Right lobe of liver (tissue), 4 donors: ENCODE results near the gene CARNS1.

Experiments
- CTCF ChIP-seq, 4 donors: fragments of 200-600 bp in 3 of 4; fragments of 450-650 bp in 1 of 4; IDR thresholded peaks; one replicate each; pipeline versions ENCODE4 v1.5.1 to v1.8.0; 2016 to 2022; ENCODE audit warnings: antibody characterized with exemption in 4 of 4, mild to moderate bottlenecking in 2 of 4
- POLR2A ChIP-seq: fragments of 450-650 bp; IDR thresholded peaks from one replicate; pipeline ENCODE4 v1.6.1; 2017; ENCODE audit warnings: antibody characterized with exemption, mild to moderate bottlenecking
- donor health status: DM: no; HTN: no; CAD: no.
- donor health status: DM: no; HTN: no; CAD: no.
- donor health status: DM: no; HTN: yes; CAD: no.

- TF ChIP-seq CTCF (IDR thresholded peaks at IDR 0.05) (no peak), POLR2A (no peak)
These were observed 54.0 kb downstream of the CARNS1 start for GRCh38 chr11:67469508-67469811.
